IPS-15b (cell line): ENCODE measurements around the gene SKAP1.
"Not testable (repeated sequence)": the region's sequence is repeated elsewhere in the genome, so short reads cannot be mapped to it uniquely, and the experiment has no call there.

ENCODE experiments used
- H3K27me3 ChIP-seq: one replicate; pipeline ENCODE4 v1.6.1; 2013; ENCODE audit warnings: low read length; ENCODE audit not compliant: control insufficient read depth, insufficient read depth
- H3K36me3 ChIP-seq: one replicate; pipeline ENCODE4 v1.6.1; 2013; ENCODE audit warnings: low read length; ENCODE audit not compliant: control insufficient read depth, insufficient read depth
- H3K4me1 ChIP-seq: one replicate; pipeline ENCODE4 v1.6.1; 2013; ENCODE audit warnings: mild to moderate bottlenecking, low read length; ENCODE audit not compliant: control insufficient read depth, insufficient read depth
- H3K4me3 ChIP-seq: one replicate; pipeline ENCODE4 v1.5.1; 2013; ENCODE audit warnings: low read depth, low read length
- H3K9ac ChIP-seq: one replicate; pipeline ENCODE4 v1.6.1; 2013; ENCODE audit warnings: low read depth, mild to moderate bottlenecking, low read length
- H3K9me3 ChIP-seq: one replicate; pipeline ENCODE4 v1.6.1; 2013; ENCODE audit warnings: mild to moderate bottlenecking, low read length; ENCODE audit not compliant: control insufficient read depth, insufficient read depth

SKAP1 gene

DNA sequence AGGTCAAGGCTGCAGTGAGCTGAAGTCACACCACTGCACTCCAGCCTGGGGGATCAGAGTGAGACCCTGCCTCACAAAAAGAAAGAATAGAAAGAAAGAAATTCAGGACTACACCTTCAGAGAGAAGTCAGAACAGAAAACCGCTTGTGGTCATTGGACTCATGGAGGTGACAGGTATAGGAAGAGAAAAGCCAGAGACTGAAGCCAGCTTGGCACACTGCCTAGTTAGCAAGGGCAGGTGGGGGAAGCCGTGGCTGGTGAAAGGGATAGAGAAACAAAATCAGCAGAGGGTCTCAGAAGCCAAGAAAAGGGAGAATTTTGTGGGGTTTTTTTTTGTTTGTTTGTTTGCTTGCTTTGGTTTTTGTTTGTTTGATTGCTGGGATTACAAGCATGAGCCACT, 32.9 kb upstream of the SKAP1 start:
- Histone ChIP-seq H3K27me3 (peaks cover 14% of the 10 kb centered on the region), H3K36me3 (no peaks in the 10 kb centered on the region), H3K9me3 (no peaks in the 10 kb centered on the region), H3K4me1 (no peaks in the 10 kb centered on the region), H3K4me3 (no peak overlapping the region), H3K9ac (no peak overlapping the region)

DNA sequence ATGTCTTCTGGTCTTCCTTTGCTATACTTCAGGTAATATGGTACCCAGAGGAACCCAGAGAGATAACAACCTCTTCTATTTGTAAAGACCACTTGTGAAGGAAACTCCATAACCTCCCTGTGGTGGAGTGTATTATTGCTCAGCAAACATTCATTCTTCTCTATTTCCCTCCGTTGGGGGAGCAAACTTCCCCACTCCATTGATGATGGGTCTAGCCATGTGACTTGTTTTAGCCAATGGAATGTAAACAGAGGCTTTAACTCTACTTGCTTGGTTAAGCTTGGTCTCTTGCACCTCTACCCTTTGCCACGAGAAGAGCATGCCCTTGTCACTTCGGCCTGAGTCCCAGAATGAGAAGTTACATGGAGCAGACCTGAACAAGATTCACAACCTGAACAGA, 30.0 kb upstream of the SKAP1 start:
- H3K36me3 ChIP-seq: no peaks in the 10 kb centered on the region
- no peak overlapping the region for H3K4me3 ChIP-seq
- H3K4me1 ChIP-seq: peaks cover 6% of the 10 kb centered on the region
- H3K9ac ChIP-seq: no peak overlapping the region
- H3K9me3 ChIP-seq: no peaks in the 10 kb centered on the region
- H3K27me3 ChIP-seq: peaks cover 25% of the 10 kb centered on the region

GRCh38 chr17:48459070-48459844, 29.2 kb upstream of the SKAP1 start:
- H3K9me3 ChIP-seq: no peaks in the 10 kb centered on the region
- H3K4me3 ChIP-seq: no peak overlapping the region
- H3K36me3 ChIP-seq: no peaks in the 10 kb centered on the region
- H3K9ac ChIP-seq: no peak overlapping the region
- H3K27me3 ChIP-seq: peaks cover 28% of the 10 kb centered on the region
- peaks cover 6% of the 10 kb centered on the region for H3K4me1 ChIP-seq

DNA sequence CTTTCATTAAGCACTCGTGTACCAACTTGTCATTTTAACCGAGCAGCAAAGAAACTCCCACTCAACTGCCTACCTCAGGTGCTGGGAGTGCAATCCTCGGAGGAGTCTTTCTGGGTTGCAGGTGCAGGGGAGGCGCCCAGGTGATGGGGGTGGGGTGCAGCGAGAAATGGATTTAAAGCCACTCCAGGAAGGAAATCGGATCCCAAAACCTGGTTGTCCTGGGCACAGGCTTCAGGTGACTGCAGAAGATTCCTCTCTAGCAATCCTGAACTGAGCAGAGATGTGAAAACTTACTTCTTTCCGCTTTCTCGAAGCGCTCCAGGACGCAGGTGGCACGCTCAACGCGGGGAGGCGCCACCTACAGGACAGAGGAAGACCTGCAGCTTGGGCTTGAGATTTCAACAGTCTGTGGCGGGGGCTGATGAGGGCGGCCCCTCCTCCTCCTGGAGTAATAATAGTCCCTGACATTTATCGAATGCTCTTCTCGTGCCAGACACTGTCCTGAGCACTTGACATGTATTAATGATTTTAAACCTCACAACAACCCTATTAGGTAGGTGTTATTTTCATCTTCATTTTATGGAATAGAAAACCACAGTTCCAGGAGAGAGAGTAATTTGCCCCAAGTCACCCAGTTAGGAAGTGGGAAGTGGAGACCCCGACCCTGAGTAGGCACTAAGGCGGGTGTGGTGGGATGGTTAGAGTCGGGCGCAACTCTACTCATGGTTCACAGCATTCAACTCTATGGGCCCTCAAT, 27.2 kb upstream of the SKAP1 start:
- peaks cover 20% of the 10 kb centered on the region for H3K27me3 ChIP-seq
- peaks cover 6% of the 10 kb centered on the region for H3K4me1 ChIP-seq
- H3K9me3 ChIP-seq: no peaks in the 10 kb centered on the region
- H3K36me3 ChIP-seq: no peaks in the 10 kb centered on the region
- peak overlapping the region; percentile 48 for H3K4me3 ChIP-seq
- no peak overlapping the region for H3K9ac ChIP-seq

DNA sequence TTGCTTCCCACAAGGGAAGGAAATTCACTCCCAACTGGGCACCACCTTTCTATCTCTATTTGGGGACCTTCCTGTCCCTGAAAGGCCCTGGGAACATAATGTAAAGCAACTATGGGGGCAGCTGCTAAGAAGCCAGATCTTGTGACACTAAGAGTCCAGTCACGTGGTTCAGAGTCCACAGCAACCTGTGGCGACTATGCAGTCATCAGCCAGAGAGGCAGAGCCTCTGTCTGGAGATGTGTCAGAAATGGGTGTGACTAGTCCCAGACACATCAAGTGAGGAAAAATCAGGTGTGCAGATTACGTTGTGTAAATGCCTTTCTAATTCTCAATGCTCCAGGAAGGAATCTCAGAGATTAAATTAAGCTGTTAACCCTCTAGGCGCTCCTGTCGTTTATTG, 26.6 kb upstream of the SKAP1 start:
- H3K36me3 ChIP-seq: no peaks in the 10 kb centered on the region
- H3K4me1 ChIP-seq: peaks cover 7% of the 10 kb centered on the region
- H3K4me3 ChIP-seq: peak overlapping the region; percentile 48
- no peak overlapping the region for H3K9ac ChIP-seq
- peaks cover 20% of the 10 kb centered on the region for H3K27me3 ChIP-seq
- H3K9me3 ChIP-seq: no peaks in the 10 kb centered on the region

GRCh38 chr17:48455791-48456190, 25.8 kb upstream of the SKAP1 start:
- H3K9ac ChIP-seq: no peak overlapping the region
- H3K4me3 ChIP-seq: no peak overlapping the region
- no peaks in the 10 kb centered on the region for H3K9me3 ChIP-seq
- H3K4me1 ChIP-seq: peaks cover 8% of the 10 kb centered on the region
- H3K27me3 ChIP-seq: peaks cover 20% of the 10 kb centered on the region
- H3K36me3 ChIP-seq: no peaks in the 10 kb centered on the region

GRCh38 chr17:48453447-48453846, 23.4 kb upstream of the SKAP1 start:
- H3K9ac ChIP-seq: no peak overlapping the region
- no peak overlapping the region for H3K4me3 ChIP-seq

DNA sequence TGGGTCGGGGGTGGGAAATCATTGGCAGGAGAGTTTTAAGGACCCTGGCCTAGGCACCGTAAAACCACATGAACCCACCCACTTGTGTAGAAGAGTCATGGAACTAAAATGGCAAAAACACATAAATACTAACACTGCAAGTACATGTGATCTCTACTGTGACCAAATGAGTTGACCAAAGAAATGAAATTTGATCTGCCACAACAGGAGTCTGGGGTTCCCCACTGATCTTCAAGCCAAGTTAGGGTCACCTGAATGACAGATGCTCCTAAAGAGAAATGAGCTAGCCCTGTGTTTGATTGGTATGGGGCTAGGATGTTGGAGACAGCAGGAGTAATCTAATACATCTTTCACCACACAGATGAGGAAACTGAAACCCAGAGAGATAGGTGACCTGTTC, 21.5 kb upstream of the SKAP1 start:
- Histone ChIP-seq H3K9ac (no peak overlapping the region), H3K36me3 (no peaks in the 10 kb centered on the region), H3K4me3 (no peak overlapping the region), H3K9me3 (no peaks in the 10 kb centered on the region), H3K4me1 (peaks cover 5% of the 10 kb centered on the region), H3K27me3 (peaks cover 13% of the 10 kb centered on the region)

More at GRCh38 chr17:48453447-48453846, 23.4 kb upstream of the SKAP1 start:
- Histone ChIP-seq H3K9me3 (no peaks in the 10 kb centered on the region), H3K36me3 (no peaks in the 10 kb centered on the region), H3K27me3 (peaks cover 19% of the 10 kb centered on the region), H3K4me1 (peaks cover 8% of the 10 kb centered on the region)

- not testable (repeated sequence) for H3K9me3 ChIP-seq, H3K36me3 ChIP-seq, H3K27me3 ChIP-seq, H3K4me3 ChIP-seq, H3K9ac ChIP-seq, H3K4me1 ChIP-seq
Measured at GRCh38 chr17:48449335-48449734, 19.3 kb upstream of the SKAP1 start.

DNA sequence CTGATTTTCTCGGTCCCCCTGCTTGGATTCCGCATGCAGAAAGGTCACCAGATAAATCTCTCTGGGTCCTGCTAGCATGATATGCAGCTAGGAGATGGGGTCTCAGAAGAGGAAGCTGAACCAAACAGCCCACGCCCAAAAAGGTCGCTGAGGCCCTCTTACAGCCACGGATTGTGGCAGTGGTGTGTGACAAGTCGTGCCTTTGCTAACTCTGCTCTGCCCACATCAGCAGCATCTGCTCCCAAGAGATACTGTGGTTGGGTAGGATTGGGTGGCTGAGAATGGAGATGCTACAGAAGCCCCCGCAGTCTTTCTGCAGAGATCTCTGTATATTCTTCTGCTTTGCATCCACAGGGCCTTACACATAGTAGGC, 15.2 kb upstream of the SKAP1 start:
- Histone ChIP-seq H3K4me3 (no peak overlapping the region), H3K9ac (no peak overlapping the region), H3K27me3 (peaks cover 2% of the 10 kb centered on the region), H3K9me3 (no peaks in the 10 kb centered on the region), H3K4me1 (no peaks in the 10 kb centered on the region), H3K36me3 (no peaks in the 10 kb centered on the region)

GRCh38 chr17:48444516-48445247, 14.7 kb upstream of the SKAP1 start:
- Histone ChIP-seq H3K4me1 (no peaks in the 10 kb centered on the region), H3K36me3 (no peaks in the 10 kb centered on the region), H3K4me3 (no peak overlapping the region), H3K9me3 (no peaks in the 10 kb centered on the region), H3K27me3 (peaks cover 2% of the 10 kb centered on the region), H3K9ac (no peak overlapping the region)
